NCI-H2107 (cell line): Measurements from ENCODE around the gene BAIAP3.
"Not testable (repeated sequence)": the region's sequence is repeated elsewhere in the genome, so short reads cannot be mapped to it uniquely, and the experiment has no call there.

Experiments used
- DNase-seq: peaks from one replicate; lab custom pipeline; 2025; lab: John Stamatoyannopoulos, UW

BAIAP3 gene

DNA sequence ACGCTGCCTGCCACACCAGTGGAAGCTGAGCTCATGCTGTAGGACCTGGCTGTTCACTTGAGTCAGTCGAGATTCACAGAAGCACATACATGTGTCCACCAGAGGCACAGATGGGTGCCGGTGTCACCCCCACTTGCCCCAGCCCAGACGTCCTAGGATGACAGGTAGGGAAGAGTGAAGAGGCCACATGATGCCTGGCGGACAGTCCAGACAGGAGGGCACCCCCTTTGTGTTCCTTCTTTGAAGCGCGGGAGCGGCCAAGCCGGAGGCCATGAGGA is 15.2 kb upstream of the BAIAP3 start:
- DNase-seq, result no peak

DNA sequence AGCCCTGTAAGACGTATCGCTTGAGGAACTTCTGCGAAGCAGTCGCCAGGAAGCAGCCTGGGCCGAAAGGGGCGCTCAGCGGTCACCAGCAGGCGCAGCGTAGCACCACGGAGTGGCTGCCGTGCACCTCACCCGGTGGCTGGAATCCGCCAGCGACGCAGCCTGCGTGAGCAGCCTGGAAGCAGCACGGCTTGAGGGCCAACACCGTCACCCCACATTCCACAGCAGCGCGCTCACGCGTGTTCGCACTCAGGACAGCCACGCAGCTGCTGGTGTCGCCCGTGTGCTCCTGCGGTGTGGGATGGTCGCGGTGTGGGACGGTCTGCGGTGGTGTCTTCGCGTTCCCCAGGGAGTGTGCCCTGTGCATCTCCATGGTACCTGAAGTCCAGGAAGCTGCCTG is 14.4 kb upstream of the BAIAP3 start:
- DNase-seq, result no peak

DNA sequence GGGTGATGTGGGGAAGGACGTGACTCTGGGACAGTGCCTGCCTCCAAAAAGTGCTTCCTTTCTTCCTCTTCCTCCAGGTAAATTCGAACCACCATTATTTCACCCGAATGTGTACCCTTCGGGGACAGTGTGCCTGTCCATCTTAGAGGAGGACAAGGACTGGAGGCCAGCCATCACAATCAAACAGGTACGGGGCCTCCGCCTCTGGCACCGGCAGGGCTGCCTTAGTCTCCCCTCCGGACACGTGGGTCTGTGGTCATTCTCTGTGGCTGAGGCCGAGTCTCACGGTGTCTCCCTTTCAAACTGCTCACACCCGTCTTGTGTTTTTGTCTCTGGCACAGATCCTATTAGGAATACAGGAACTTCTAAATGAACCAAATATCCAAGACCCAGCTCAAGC is 13.3 kb upstream of the BAIAP3 start:
- no peak for DNase-seq

DNA sequence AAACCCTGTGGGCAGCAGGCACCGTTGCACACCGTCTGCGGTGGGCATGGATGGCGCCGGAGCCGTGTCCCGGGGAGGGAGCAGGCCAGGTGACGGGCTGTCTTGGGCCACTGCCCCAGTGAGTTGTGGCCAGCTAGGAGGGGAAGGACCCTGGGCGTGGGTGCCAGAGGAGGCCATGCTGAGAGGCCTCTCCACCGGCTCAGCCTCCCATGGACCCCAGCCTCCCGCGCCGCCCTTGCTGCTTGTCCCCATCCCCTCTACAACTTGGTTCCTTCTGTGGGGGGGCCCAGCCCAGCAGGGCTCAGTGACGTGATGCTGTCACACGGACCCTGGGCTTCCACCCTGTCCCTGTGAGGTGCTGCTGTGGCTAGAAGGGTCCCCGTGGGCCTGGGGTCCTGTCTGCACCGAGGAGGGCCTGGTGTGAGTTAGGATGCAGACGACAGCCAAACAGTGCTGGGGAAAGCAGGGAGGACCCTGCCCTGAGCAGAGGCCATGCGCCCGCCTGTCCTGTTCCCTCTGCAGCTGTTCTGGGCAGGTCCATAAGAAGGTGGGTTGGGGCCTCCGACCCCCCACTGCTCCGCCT is 12.7 kb upstream of the BAIAP3 start:
- no peak for DNase-seq

DNA sequence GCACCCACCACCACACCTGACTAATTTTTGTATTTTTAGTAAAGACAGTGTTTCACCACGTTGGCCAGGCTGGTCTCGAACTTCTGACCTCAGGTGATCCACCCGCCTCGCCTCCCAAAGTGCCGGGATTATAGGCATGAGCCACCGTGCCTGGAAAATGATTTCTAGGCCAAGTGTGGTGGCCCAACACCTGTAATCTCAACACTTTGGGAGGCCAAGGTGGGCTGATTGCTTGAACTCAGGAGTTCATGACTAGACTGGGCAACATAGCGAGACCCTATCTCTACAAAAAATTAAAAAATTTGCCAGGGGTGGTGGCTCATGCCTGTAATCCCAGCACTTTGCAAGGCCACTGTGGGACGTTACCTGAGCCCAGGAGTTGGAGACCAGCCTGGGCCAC is 11.0 kb upstream of the BAIAP3 start:
- no peak for DNase-seq

DNA sequence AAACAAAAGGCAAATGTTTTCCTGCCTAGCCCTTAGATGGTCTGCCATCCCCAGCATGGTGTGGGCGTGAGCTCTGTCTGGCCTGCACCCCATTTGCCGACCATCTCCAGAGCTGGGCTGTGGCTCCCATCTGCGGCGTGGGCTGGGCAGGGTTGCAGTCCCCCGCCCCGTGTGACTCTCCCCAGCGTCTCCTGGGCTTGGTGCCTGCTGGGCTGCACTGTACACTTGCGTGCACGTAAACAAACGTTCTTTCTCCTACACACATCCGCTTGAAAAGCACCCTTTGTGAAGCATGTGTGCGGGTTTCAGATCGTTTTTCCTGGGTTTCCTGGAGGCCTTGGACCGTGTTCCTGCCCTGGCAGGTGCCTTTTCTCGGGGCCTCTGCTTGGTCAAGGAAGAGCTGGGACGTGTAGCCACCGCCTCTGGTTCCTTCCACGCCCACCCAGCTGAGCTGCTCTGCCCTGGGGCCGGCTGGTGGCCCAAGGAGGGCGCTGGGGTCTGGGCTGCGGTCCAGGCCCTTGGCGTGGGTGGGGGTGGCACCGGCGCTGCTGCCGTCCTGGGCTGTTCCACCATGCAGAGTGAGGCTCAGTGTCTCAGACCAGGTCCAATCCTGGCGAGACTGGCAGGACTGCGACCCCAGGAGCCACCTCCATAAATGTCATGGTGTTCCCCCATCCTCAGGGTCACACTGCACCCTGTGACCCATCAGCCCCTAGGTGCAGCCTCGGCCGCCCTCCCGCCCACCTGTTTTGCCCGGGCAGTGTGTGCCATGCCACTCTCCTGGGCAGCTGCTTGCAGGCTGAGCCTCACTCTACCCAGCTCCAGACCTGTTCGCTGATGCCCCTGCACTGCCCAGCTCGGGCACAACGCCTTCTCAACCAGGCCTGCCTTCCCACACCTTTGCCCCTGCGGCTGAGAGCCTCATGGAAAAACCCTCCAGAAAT is 9.9 kb upstream of the BAIAP3 start:
- no peak for DNase-seq

DNA sequence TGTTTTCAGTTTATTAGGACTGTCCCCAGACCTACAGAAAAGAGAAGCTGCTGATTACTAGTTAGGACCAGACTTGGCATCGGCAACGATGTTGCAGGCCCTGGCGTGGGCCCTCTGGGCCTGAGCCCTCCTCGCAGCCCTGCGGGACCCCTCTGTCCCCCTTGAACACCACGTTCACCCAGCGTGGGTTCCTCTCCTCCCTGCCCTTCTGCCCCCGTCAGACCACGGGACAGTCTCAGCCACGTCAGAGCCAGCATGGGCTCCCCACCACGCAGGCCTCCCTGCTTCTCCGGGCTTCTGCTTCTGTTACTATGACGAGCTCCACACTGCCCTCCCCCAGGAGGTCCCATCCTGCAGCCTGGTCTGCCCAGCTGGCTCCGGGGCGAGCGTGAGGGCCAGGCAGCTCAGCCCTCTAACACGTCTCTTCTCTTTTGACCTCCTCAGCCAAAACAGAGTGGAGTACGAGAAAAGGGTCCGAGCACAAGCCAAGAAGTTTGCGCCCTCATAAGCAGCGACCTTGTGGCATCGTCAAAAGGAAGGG is 9.1 kb upstream of the BAIAP3 start:
- no peak for DNase-seq

DNA sequence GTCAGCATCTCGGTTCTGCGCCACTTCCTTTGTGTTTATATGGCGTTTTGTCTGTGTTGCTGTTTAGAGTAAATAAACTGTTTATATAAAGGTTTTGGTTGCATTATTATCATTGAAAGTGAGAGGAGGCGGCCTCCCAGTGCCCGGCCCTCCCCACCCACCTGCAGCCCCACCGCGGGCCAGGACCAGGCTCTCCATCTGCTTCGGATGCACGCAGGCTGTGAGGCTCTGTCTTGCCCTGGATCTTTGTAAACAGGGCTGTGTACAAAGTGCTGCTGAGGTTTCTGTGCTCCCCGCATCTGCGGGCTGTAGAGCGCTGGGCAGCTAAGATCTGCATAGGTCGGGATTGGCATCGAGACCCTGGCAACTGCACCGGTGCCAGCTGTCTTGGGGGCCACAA is 8.2 kb upstream of the BAIAP3 start:
- DNase-seq, result no peak

DNA sequence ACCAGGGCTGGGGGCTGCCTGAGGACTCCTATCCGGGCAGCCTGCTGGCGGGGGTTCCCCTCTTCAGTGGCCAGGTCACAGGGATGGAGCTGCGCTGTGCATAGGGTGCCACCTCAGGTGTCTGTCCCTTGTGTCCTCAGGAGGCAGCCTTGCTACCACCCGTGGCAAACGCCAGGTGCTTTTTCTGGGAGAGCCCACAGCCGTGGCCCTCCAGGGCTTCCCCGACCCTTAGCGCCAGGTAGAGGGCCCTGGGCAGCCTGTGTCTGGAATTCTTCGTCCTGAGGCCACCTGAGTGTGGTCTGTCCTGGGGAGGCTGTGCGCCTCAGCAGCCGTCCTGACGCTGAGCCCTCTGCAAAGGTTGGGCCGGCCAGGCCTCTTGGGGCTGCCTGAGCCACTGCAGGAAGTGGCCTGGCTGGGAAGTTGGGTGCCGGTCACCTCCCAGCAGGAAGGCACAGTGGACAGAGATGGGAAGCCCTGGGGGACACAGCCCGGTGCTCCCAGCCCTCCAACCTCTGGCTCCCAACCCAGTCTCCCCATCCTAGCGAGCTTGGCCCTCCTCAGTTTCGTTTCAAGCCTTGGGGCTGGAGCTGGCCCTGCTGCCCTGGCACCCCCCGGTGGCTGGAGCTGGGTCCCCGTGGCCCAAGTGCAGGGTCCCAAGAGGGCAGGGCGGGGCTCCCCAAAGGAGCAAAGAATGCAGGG is 7.6 kb upstream of the BAIAP3 start:
- no peak for DNase-seq

DNA sequence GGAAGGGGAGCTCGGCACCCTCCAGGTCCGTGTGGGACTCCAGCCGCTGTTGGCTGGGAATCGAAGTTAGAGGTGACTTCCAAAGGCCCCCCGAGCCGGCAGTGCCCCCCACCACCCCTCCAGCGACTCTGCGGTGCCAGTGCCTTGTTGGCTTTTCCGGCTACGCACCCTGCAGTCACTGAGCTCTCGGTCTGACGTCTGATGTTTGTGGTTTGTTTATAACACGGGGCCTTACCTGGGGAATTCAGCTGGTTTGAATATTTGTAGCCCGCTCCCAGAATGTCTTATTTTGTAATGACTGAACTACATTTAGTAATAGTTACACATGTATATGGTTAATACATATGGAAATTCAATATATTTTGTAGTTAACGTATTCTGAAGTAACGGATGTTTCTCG is 7.1 kb upstream of the BAIAP3 start:
- DNase-seq, result no peak

DNA sequence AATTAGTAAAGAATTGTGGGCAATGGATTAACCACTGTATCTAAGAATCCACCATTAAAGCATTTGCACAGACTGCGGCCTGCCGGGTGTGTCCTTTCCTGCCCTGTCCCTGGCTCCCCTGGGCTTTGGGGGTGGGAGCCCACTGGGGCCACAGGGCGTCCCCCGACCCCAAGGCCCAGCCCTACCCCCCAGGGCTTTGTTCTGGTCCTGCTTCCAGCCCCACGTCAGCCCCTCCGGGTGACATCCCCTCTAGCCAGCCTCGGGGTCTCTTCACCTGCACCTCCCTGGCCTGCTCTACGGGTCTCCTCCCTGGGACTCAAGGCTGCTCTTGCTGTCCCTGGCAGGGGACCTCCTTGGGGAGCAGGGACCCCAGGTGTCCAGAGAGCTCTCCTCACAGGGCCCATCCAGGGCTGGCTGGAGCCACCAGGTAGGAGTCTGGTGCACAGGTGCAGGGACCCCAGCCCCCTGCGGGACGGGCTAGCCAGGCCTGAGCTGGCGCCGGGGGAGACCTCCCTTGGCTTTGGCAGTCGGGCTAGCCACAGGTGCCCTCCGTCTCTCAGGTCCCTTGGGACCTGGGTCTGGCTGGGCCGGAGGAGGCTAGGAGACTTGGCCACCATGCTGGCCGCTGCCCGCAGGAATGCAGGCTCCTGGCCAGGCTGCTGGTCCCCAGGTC is 6.4 kb upstream of the BAIAP3 start:
- no peak for DNase-seq

DNA sequence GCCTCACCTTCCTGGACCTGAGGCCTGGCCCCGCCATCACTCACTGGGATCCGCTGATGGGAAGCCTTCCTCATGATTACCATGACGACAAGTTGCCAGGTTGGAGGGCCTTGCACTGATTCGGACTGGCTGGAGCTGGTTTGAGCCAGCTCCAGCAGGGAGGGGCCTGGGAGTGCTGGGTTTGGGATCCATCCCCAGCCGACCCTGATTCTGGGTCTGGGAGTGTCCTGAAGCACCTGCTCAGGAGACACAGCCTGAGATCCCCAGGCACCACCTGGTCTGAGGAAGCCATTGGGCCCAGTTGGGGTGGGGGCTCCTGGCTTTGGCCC is 5.9 kb upstream of the BAIAP3 start:
- DNase-seq, result no peak

DNA sequence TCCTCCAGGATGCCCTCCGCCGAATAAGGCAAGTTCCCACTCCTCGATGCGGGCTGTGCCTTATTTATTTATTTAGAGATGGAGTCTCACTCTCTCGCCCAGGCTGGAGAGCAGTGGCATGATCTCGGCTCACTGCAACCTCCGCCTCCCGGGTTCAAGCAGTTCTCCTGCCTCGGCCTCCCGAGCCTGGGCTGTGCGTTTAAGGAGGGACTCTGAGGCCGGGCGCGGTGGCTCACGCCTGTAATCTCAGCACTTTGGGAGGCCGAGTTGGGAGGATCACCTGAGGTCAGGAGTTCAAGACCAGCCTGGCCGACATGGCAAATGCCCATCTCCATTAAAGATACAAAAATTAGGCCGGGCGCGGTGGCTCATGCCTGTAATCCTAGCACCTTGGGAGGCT is 5.3 kb upstream of the BAIAP3 start:
- DNase-seq, result not testable (repeated sequence)

DNA sequence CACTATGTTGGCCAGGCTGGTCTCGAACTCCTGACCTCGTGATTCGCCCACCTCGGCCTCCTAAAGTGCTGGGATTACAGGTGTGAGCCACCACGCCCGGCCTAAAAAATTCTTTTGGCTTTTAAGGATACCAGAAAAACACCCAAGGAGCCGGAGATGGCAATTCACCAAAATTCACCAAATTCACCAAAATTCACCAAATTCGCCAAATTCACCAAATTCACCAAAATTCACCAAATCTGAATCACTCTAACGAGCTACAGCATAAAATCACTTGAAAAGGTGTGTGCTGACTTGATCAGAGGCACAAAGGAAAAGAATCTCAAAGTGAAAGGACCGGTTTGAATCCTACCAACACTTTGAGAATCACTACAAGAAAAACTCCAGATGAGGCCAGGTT is 4.5 kb upstream of the BAIAP3 start:
- not testable (repeated sequence) for DNase-seq

DNA sequence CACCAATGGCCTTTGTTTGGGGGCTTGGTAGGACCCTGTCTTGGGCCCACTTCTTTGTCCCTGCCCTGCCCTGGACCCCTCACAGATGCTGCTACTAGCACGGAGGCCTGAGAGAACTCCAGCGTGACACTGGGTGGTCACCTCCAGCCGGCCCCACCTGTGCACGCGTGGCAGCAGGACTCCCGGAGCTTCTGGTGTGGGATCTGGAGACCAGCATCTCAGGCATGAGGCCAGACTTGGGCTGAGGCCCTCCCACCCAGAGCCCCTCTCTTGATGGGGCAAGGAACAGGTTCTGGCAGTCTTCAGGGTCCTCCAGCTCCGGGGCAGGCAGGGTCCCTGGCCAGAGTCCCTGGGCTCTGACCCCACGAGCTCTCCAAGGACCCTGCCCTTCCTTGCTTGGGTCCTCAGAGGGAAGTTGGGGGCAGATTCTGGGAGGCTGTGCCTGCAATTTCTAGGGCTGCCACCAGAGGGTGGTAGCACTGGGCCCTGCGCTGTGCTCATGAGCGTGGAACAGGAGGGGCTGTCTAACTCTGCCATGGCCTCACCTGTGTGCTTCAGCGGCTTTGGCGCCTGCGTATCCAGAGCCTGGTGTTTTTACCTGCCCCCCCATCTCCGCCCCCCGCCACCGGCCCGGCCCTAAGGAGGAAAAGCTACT is 3.1 kb upstream of the BAIAP3 start:
- no peak for DNase-seq

DNA sequence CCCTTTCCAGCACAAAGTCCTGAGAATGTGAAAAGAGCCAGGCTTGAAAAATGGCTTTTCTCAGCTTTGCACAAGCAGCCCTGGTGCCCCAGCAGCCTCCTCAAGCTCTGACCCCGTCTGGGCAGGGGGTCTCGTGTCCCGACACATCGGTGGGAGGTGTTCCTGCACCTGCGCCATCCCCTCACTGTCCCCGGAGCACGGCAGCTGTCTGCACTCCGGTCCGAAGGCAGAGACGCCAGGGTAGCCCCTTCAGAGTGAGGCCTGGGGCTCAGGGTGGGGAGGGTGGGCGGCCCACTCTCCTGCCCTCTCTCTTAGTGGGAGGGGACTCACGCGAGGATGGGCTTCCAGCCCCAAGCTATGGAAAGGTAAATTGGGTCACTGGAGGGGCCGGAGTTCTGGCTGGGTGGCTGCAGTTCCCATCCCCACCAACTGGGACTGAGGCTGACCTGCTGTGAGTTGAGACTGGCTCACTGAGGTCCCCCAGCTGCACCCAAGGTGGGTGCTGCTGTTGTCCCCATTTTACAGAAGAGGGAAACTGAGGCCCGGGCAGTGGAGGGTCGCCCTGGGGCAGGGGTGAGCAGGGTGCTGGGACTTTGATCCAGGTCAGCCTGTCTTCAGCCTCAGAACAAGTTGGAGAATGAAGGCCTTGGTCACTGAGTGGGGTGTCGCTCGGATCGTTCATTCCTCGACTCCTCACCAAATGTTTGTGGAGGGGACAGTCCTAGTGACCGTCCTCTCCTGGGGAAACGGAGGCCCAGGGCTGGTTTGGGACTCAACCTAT is 2.3 kb upstream of the BAIAP3 start:
- DNase-seq, result no peak

DNA sequence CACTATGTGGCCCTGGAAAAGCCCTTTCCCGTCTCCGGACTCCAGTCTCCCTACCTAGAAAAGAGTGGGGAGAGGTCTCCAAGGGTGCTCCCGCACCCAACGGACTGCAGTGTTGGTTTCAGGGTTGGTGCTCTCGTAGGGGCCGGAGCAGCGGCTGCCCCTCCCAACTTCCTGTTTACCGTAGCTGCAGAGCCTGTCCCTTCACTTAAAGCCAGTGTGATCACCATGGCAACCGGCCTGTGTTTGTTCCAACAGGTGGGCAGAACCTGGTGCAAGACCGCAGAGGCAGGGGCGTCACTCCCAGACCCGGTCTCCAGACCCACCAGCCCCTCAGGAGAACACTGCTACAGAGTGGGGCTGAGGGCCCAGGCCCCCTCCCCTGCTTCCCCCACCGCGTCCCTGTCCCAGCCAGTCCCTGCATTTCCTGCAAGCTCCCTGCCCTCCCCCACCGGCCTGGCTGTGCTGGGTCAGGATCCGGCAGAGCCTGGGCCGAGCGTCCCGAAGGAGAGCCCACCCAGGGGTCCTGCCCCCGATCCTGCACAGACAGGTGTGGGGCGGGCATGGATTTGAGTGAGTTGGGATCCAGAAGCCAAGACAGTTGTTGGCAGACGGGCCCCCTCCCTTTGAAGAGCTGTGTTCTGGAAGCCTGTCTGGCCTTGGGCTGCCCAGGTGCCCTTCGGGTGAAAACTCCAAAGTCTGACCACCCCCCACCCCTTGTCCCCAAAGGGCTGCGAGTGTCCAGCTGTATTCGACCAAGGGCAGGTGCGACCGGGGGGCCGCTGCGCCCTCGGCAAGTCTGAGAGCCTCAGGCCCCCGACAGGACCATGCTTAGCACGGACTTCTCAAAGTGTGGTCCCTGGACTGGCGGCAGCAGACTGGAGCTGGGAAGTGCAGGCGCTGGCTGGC is 1.5 kb upstream of the BAIAP3 start:
- DNase-seq, result no peak

DNA sequence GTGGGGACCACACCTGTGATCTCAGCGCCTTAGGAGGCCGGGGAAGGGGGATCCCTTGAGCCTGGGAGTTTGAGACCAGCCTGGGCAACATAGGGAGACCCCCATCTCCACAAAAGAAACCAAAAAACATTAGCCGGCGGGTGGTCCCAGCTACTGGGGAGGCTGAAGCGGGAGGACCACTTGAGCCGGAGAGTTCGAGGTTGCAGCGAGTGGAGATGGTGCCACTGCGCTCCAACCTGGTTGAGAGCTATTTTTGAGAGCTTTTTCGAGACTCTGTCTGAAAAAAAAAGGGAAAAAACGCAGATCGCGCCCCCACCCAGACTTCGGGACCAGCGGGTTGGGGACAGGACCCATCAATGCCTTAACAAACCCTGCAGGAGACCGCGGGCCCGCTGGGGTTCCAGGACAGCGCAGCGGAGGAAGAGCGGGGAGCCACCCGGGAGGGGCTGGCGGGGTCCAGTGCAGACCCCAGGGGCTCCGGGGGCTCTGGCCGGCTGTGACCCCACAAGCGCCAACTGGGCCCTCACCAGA is 762 bp upstream of the BAIAP3 start:
- no peak for DNase-seq

DNA sequence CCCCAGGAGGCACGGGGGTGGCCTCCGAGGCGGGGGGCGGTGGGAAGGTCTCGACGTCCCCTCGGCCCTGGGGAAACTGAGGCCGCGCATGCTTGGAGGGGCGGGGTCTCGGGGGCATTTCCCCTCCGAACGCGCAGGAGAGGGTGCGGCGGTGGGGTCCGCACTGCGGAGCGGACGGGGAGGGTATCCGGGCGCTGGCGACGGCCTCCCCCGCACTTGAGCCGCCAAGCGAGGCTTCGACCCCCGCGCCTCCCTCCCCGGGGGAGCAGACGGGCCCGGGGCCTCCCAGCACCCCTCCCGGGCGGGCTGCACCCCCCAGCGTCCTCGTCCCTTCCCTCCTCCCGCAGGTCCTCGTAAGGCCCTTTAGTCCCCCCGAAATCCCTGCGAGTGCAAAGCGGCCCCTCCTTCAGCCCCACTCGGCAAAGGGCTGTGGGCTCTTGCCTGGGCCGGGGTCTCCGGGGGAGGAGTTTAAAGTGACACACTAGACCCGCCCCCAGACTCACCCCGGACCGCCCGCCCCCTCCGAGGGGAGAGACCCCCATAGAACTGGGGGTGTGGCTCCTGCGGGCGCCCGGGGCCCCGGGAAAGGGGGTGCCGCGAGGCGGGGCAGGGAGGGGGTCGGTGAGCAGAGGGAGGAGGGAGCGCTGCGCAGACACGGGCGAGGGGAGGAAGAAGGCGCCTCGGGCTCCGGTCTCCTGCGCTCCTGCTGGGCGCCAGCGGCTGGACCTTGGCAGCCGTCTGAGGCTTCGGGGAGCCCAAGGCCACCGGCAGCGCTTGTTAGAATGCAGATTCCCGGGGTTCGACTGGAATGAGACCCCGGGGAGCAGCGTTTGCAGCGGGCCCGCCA is 632 bp downstream of the BAIAP3 start:
- DNase-seq, result no peak
